GM12892 (cell line): Measurements from ENCODE around the gene BCL11B.

Experiments used
- POLR2A ChIP-seq: IDR thresholded peaks from 2 replicates; pipeline ENCODE4 v1.6.1; 2011; ENCODE audit warnings: low read depth, low read length, control low read depth
- POLR2AphosphoS5 ChIP-seq: IDR thresholded peaks from 2 replicates; pipeline ENCODE4 v1.6.1; 2011; ENCODE audit warnings: low read depth, low read length, control low read depth
- TAF1 ChIP-seq: IDR thresholded peaks from 2 replicates; pipeline ENCODE4 v1.6.1; 2011; ENCODE audit warnings: low read depth, mild to moderate bottlenecking, control low read depth, low read length, borderline replicate concordance

DNA sequence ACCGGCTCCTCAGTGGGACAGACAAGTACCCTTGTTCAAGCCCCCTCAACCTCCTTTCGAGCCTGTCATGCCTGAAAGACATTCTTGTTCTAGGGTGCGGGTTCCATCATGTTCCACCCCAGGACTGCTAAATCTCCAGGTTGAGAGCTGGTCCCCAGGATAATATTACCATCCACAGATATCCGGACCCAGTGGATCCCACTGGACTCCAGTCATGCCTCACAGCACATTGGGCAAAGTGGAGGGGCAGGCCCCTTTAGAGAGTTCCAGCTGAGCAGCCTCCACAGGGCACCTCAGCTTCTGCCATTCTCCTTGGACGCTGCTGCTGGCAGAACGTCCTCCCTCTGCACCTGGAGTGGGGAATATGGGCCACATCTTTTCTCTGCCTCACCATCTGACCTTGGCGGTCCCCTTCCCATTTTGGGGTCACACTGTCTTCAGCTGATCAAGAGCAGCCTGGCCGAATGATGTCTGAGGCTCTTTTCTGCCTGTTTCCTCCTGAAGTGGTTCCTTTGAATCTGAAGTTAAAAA is 137.4 kb downstream of the BCL11B start:
- no peak for TF ChIP-seq POLR2A
- TF ChIP-seq TAF1: no peak
- TF ChIP-seq POLR2AphosphoS5: no peak
